ENCODE measurements around the gene RGCC. TPM values are rescaled to one million over a fixed set of nuclear protein-coding genes. Genes with fewer than 3 reads are reported as not detected.

The RGCC gene
- total and polyA plus RNA-seq, 9 of the 15 experiments (the other 6 are each of a cell fraction or from before 2014, with no cell fraction given) = 0.51 to 10.4 (median 5.8) TPM

- Histone ChIP-seq H3K9me1 (ENCODE audit: control insufficient read depth, insufficient read depth, low read length) (no peaks in the 10 kb centered on the region), H4K20me1 (replicated peaks; ENCODE audit: control insufficient read depth, insufficient read depth, low read length) (no peaks in the 10 kb centered on the region), H2AFZ (ENCODE audit: low read depth, low read length) (no peak overlapping the region), H3K27me3 (ENCODE audit: control insufficient read depth in 2 of 2, insufficient read depth in 2 of 2, low read length in 2 of 2) (no peaks in the 10 kb centered on the region; a peak in 1 of 5 replicates), H3K36me3 (ENCODE audit: control insufficient read depth, insufficient read depth, low read length) (no peaks in the 10 kb centered on the region), H3K27ac (ENCODE audit: extremely low read depth, low read depth, low read length) (no peak overlapping the region), H3K9me3 (replicated peaks; ENCODE audit: control insufficient read depth, insufficient read depth, low read depth, low read length) (no peaks in the 10 kb centered on the region), H3K4me3 (no peak overlapping the region), H3K4me1 (replicated peaks in 1 of 2; ENCODE audit: control insufficient read depth in 2 of 2, insufficient read depth in 2 of 2, low read length in 2 of 2) (no peaks in the 10 kb centered on the region), H3K9ac (ENCODE audit: insufficient read depth in 1 of 2, low read depth in 2 of 2, low read length in 2 of 2) (no peak overlapping the region), H3K79me2 (ENCODE audit: control insufficient read depth, insufficient read depth, low read length) (no peaks in the 10 kb centered on the region), H3K4me2 (ENCODE audit: insufficient read depth, low read length) (no peak overlapping the region)
- CTCF ChIA-PET (ENCODE audit: low intra/inter-chr PET ratio) = no interaction called here
- intact Hi-C loops (cut with micrococcal nuclease) (no loop called here), in situ Hi-C loops (cut with MboI) (no loop called here)
- ATAC-seq (no peak), DNase-seq (ENCODE audit: extremely low read depth in 1 of 4, low spot score in 3 of 4) (no peak), FAIRE-seq (no peak)
- WGBS (ENCODE audit: insufficient coverage, low coverage, missing lambda C conversion rate) = 0% methylated on average over 1 of the region's 1 CpG
- TF ChIP-seq TGIF2 (CRISPR knock-in tag; IDR thresholded peaks at IDR 0.05) = no peak
- TF ChIP-seq ARHGAP35 (IDR thresholded peaks at IDR 0.05; ENCODE audit: partially characterized antibody) = no peak
- no peak for TF ChIP-seq U2AF2 (optimal IDR thresholded peaks at IDR 0.05; ENCODE audit: low read depth, low read length)
- no peak for TF ChIP-seq STAT6 (CRISPR knock-in tag; IDR thresholded peaks at IDR 0.05)
- no peak for TF ChIP-seq TAF9B (IDR thresholded peaks at IDR 0.05; ENCODE audit: partially characterized antibody)
- no peak for TF ChIP-seq ZNF324 (CRISPR knock-in tag; IDR thresholded peaks at IDR 0.05)
- no peak for TF ChIP-seq FOS (IDR thresholded peaks at IDR 0.05; ENCODE audit: extremely low read depth, insufficient read length)
- peak; percentile 39; the same call in 1 of the 2 replicates for TF ChIP-seq ZNF316 (IDR thresholded peaks at IDR 0.05)
- POLR2A ChIA-PET = interaction anchor here (1.0 kb wide), 1 partner anchor 48 kb away, joined by 4 read pairs; no protein-coding TSS in a partner anchor
- BruUV-seq (replicated peaks) = no TSS peak
These were observed 49.0 kb downstream of the RGCC start for GRCh38 chr13:41506312-41506711.

Data from K562 (cell line).